GM19463 (cell line): ENCODE measurements around the gene DEXI.
"Not testable (repeated sequence)": the region's sequence is repeated elsewhere in the genome, so short reads cannot be mapped to it uniquely, and the experiment has no call there.

ENCODE experiments used
- ATAC-seq: cut with Tn5 transposase; IDR thresholded peaks from one replicate; pipeline ENCODE4 v1.9.1; 2021; ENCODE audit warnings: mild to moderate bottlenecking, moderate library complexity; ENCODE audit not compliant: unreplicated experiment

The DEXI gene

GRCh38 chr16:10969615-10970014 lies 27.3 kb upstream of the DEXI start:
- ATAC-seq = no peak

- no peak for ATAC-seq
These were observed 26.2 kb upstream of the DEXI start for GRCh38 chr16:10968498-10968897.

- ATAC-seq = no peak
These were observed 25.7 kb upstream of the DEXI start for GRCh38 chr16:10967986-10968385.

GRCh38 chr16:10966559-10966958 lies 24.3 kb upstream of the DEXI start:
- not testable (repeated sequence) for ATAC-seq

- no peak for ATAC-seq
These were observed 23.9 kb upstream of the DEXI start for GRCh38 chr16:10966129-10966528.

- ATAC-seq = peak; percentile 64
These were observed 23.3 kb upstream of the DEXI start for GRCh38 chr16:10965440-10966061.

GRCh38 chr16:10964891-10965326 lies 22.6 kb upstream of the DEXI start:
- peak; percentile 52 for ATAC-seq

GRCh38 chr16:10964039-10964890 lies 22.0 kb upstream of the DEXI start:
- peak; percentile 38 for ATAC-seq

GRCh38 chr16:10961231-10961630 lies 19.0 kb upstream of the DEXI start:
- ATAC-seq = no peak

GRCh38 chr16:10959161-10959560 lies 16.9 kb upstream of the DEXI start:
- no peak for ATAC-seq

GRCh38 chr16:10957771-10958482 lies 15.7 kb upstream of the DEXI start:
- no peak for ATAC-seq

- ATAC-seq = no peak
These were observed 12.6 kb upstream of the DEXI start for GRCh38 chr16:10954903-10955302.

GRCh38 chr16:10951026-10951425 lies 8.8 kb upstream of the DEXI start:
- ATAC-seq = no peak

GRCh38 chr16:10950393-10950792 lies 8.1 kb upstream of the DEXI start:
- no peak for ATAC-seq

GRCh38 chr16:10949424-10949970 lies 7.2 kb upstream of the DEXI start:
- peak; percentile 76 for ATAC-seq

- ATAC-seq = no peak
These were observed 5.0 kb upstream of the DEXI start for GRCh38 chr16:10947211-10947787.

GRCh38 chr16:10946308-10946707 lies 4.0 kb upstream of the DEXI start:
- ATAC-seq = no peak

GRCh38 chr16:10945065-10945787 lies 3.0 kb upstream of the DEXI start:
- no peak for ATAC-seq

- peak; percentile 60 for ATAC-seq
These were observed 2.2 kb upstream of the DEXI start, which contains the start of gene CLEC16A for GRCh38 chr16:10944249-10945064. CLEC16A (plus strand) TSS chr16:10944564; CDS start chr16:10944718, 154 bp downstream.

- no peak for ATAC-seq
These were observed 741 bp upstream of the DEXI start for GRCh38 chr16:10943064-10943353.
